Lower leg skin (tissue), 3 donors: ENCODE results near the gene TOMM20.

Experiments
- POLR2A ChIP-seq, 2 donors: fragments of 450-650 bp; IDR thresholded peaks; one replicate each; pipeline ENCODE4 v1.6.1; 2016 to 2017; ENCODE audit warnings: antibody characterized with exemption in 2 of 2, mild to moderate bottlenecking in 1 of 2, moderate library complexity in 1 of 2
- TF ChIP-seq, protein P1 (sequence below), 3 donors: fragments of 450-650 bp; IDR thresholded peaks; one replicate each; pipeline ENCODE4 v1.5.1; 2016; ENCODE audit warnings: antibody characterized with exemption in 3 of 3, mild to moderate bottlenecking in 3 of 3, moderate library complexity in 2 of 3

DNA sequence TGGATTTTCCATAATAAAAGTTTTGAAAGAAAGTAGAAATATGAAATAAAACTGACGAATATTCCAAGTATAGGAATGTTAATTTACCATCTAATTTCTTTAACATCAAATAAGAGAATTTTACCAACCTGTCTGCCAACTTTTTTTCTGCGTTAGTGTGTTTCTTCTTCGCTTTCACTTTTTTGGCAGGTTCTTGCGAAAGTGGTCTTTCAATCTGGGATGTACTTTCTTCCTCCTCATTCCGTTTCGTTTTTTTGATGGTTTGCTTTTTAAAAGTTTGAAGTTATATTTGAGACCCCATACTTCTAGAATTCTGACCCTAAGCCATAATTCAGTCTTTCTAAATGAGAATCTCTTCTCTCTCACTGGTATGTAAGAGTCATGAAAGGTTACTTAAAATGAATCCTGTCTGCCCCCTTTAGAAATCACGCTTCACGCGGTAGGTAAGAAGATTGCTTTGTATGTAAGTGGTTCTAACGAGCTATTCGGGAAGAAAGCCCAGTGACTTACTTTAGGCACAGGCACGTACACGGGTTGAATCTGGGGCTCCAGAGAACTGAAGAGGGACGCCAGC is 31.8 kb upstream of the TOMM20 start:
- TF ChIP-seq, protein P1, sequence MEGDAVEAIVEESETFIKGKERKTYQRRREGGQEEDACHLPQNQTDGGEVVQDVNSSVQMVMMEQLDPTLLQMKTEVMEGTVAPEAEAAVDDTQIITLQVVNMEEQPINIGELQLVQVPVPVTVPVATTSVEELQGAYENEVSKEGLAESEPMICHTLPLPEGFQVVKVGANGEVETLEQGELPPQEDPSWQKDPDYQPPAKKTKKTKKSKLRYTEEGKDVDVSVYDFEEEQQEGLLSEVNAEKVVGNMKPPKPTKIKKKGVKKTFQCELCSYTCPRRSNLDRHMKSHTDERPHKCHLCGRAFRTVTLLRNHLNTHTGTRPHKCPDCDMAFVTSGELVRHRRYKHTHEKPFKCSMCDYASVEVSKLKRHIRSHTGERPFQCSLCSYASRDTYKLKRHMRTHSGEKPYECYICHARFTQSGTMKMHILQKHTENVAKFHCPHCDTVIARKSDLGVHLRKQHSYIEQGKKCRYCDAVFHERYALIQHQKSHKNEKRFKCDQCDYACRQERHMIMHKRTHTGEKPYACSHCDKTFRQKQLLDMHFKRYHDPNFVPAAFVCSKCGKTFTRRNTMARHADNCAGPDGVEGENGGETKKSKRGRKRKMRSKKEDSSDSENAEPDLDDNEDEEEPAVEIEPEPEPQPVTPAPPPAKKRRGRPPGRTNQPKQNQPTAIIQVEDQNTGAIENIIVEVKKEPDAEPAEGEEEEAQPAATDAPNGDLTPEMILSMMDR (IDR thresholded peaks at IDR 0.05), result no peak
- no peak for TF ChIP-seq POLR2A (IDR thresholded peaks at IDR 0.05)
